BJ (cell line): ENCODE data around the gene GDF15. TPM values are rescaled to one million over a fixed set of nuclear protein-coding genes. Genes with fewer than 3 reads are reported as not detected.

Experiments used
- CTCF ChIA-PET: fragments of 350-600 bp; formaldehyde crosslinking; extraction: SDS; loops from one replicate; lab custom pipeline; 2021; ENCODE audit warnings: antibody characterized with exemption, inconsistent platforms; lab: Yijun Ruan, JAX
- POLR2A ChIA-PET: fragments of 300-600 bp; sonication (Branson Sonifier 250); formaldehyde crosslinking; extraction: SDS; loops from one replicate; lab custom pipeline; 2021; ENCODE audit warnings: antibody characterized with exemption; lab: Charles Lee
- DNase-seq: peaks from one replicate; pipeline ENCODE4 v3.0.0-alpha.2; 2011; ENCODE audit warnings: low read depth
- H3K27me3 ChIP-seq: 2 replicates; pipeline ENCODE4 v1.6.0; 2011; ENCODE audit warnings: low read length; ENCODE audit not compliant: control insufficient read depth, insufficient read depth
- H3K36me3 ChIP-seq: 2 replicates; pipeline ENCODE4 v1.5.1; 2011; ENCODE audit warnings: low read length; ENCODE audit not compliant: control insufficient read depth, insufficient read depth
- H3K4me3 ChIP-seq: 2 replicates; pipeline ENCODE4 v1.5.1; 2011; ENCODE audit warnings: low read depth, mild to moderate bottlenecking, control low read depth, low read length
- CTCF ChIP-seq: IDR thresholded peaks from 2 replicates; pipeline ENCODE4 v1.5.1; 2011; ENCODE audit warnings: low read depth, mild to moderate bottlenecking, control low read depth, inconsistent platforms, low read length, moderate library complexity; ENCODE audit not compliant: insufficient read depth
- polyA plus RNA-seq: library from polyadenylated mRNA; depleted of rRNA; stranded (reverse); fragments of >200 nt; gene quantifications from 2 replicates; pipeline ENCODE4 v1.2.3, GENCODE V29; 2011

GDF15 gene
- polyA plus RNA-seq, 1 experiment = 30.8 TPM

GRCh38 chr19:18391509-18392075 lies 5.6 kb downstream of the GDF15 start:
- POLR2A ChIA-PET = no interaction called here
- TF ChIP-seq CTCF = no peak
- no peaks in the 10 kb centered on the region for H3K27me3 ChIP-seq
- CTCF ChIA-PET = interaction anchor here (0.6 to 5.3 kb wide), 3 partner anchors 11 to 111 kb away, joined by 3 to 33 read pairs (median 6); no protein-coding TSS in a partner anchor
- H3K36me3 ChIP-seq = peaks cover 16% of the 10 kb centered on the region
- no peak overlapping the region for H3K4me3 ChIP-seq
- DNase-seq = no peak

GRCh38 chr19:18392417-18392816 lies 6.5 kb downstream of the GDF15 start:
- DNase-seq = no peak

GRCh38 chr19:18392926-18393325 lies 7.0 kb downstream of the GDF15 start:
- CTCF ChIA-PET = interaction anchor here (0.8 to 5.3 kb wide), 4 partner anchors 18 to 44 kb away, joined by 3 to 33 read pairs (median 3); no protein-coding TSS in a partner anchor

More at GRCh38 chr19:18392417-18392816, 6.5 kb downstream of the GDF15 start:
- Histone ChIP-seq H3K36me3 (peaks cover 16% of the 10 kb centered on the region), H3K27me3 (no peaks in the 10 kb centered on the region), H3K4me3 (no peak overlapping the region)
- CTCF ChIA-PET = interaction anchor here (0.8 to 5.3 kb wide), 2 partner anchors 18 to 22 kb away, joined by 3 to 33 read pairs; no protein-coding TSS in a partner anchor
- POLR2A ChIA-PET = no interaction called here
- no peak for TF ChIP-seq CTCF

GRCh38 chr19:18393836-18394235 lies 7.9 kb downstream of the GDF15 start:
- TF ChIP-seq CTCF = no peak
- Histone ChIP-seq H3K36me3 (peaks cover 8% of the 10 kb centered on the region), H3K27me3 (no peaks in the 10 kb centered on the region), H3K4me3 (no peak overlapping the region)
- CTCF ChIA-PET = interaction anchor here (1.1 to 5.3 kb wide), 3 partner anchors 17 to 45 kb away, joined by 3 to 33 read pairs (median 3); no protein-coding TSS in a partner anchor
- POLR2A ChIA-PET = no interaction called here
- DNase-seq = no peak

More at GRCh38 chr19:18392926-18393325, 7.0 kb downstream of the GDF15 start:
- no peak for TF ChIP-seq CTCF
- Histone ChIP-seq H3K36me3 (peaks cover 16% of the 10 kb centered on the region), H3K27me3 (no peaks in the 10 kb centered on the region), H3K4me3 (no peak overlapping the region)
- POLR2A ChIA-PET = no interaction called here
- DNase-seq = no peak

GRCh38 chr19:18396471-18397241 lies 10.7 kb downstream of the GDF15 start:
- ChIA-PET POLR2A (no interaction called here), CTCF (interaction anchor here (0.6 to 6.6 kb wide), 3 partner anchors 10 to 52 kb away, joined by 3 to 68 read pairs (median 3); partner anchors contain the start of gene GDF15)
- H3K4me3 ChIP-seq = no peak overlapping the region
- H3K27me3 ChIP-seq = no peaks in the 10 kb centered on the region
- DNase-seq = no peak
- TF ChIP-seq CTCF = no peak
- H3K36me3 ChIP-seq = no peaks in the 10 kb centered on the region
